Gastroesophageal sphincter (tissue), 4 donors: Measurements from ENCODE around the gene CBFA2T2. TPM values are rescaled to one million over a fixed set of nuclear protein-coding genes. Genes with fewer than 3 reads are reported as not detected.
"Not testable (repeated sequence)": the region's sequence is repeated elsewhere in the genome, so short reads cannot be mapped to it uniquely, and the experiment has no call there.

Experiments used
- ATAC-seq: fragments of 150-250 bp; one replicate; pipeline ENCODE4 v1.9.1; 2016; ENCODE audit warnings: mild to moderate bottlenecking, moderate library complexity
- H3K27ac ChIP-seq, 4 donors: fragments of 200-600 bp; sonication (generic) in 3 of 4; 1 replicate in 3 of 4; 2 replicates in 1 of 4; pipeline ENCODE4 v1.5.1; 2016 to 2019
- H3K27me3 ChIP-seq: fragments of 200-600 bp; sonication (generic); one replicate; pipeline ENCODE4 v1.5.1; 2019
- H3K36me3 ChIP-seq, 2 donors: fragments of 200-600 bp; sonication (generic); one replicate each; pipeline ENCODE4 v1.5.1; 2019; ENCODE audit warnings: control low read depth in 1 of 2
- H3K4me1 ChIP-seq, 3 donors: fragments of 200-600 bp; sonication (generic); 1 replicate in 2 of 3; 2 replicates in 1 of 3; pipeline ENCODE4 v1.5.1; 2016 to 2019; ENCODE audit warnings: control low read depth in 2 of 3
- H3K4me3 ChIP-seq, 2 donors: fragments of 200-600 bp; sonication (generic); one replicate each; pipeline ENCODE4 v1.5.1; 2019; ENCODE audit warnings: mild to moderate bottlenecking in 1 of 2, moderate library complexity in 1 of 2
- H3K9me3 ChIP-seq, 3 donors: fragments of 200-600 bp; sonication (generic); one replicate each; pipeline ENCODE4 v1.5.1; 2017 to 2019; ENCODE audit warnings: control low read depth in 2 of 3
- EP300 ChIP-seq: sonication (generic); formaldehyde crosslinking; IDR thresholded peaks from one replicate; pipeline ENCODE4 v1.6.1; 2017; ENCODE audit warnings: antibody characterized with exemption, mild to moderate bottlenecking
- POLR2A ChIP-seq, 2 donors: fragments of 450-650 bp; IDR thresholded peaks; one replicate each; pipeline ENCODE4 v1.6.1; 2017; ENCODE audit warnings: antibody characterized with exemption in 2 of 2, mild to moderate bottlenecking in 2 of 2, moderate library complexity in 1 of 2
- POLR2AphosphoS5 ChIP-seq: sonication (generic); formaldehyde crosslinking; IDR thresholded peaks from one replicate; pipeline ENCODE4 v1.6.1; 2017; ENCODE audit warnings: antibody characterized with exemption
- WGBS, 2 donors: methylation state at CpG; one replicate each; pipeline ENCODE4 v1.1.5; 2018; ENCODE audit warnings: low coverage in 1 of 2; 5-methylcytosine and 5-hydroxymethylcytosine counted together
- total RNA-seq, 4 donors: library from RNA; depleted of rRNA; stranded (reverse); fragments of >200 nt; gene quantifications; one replicate each; pipeline ENCODE4 v1.1.0, GENCODE V29; 2016
- TF ChIP-seq, protein P1 (sequence below), 4 experiments: fragments of 200-600 bp in 2 of 4; fragments of 450-650 bp in 2 of 4; sonication (generic) in 1 of 4; IDR thresholded peaks; one replicate each; pipeline ENCODE4 v1.5.1; 2017 to 2019; ENCODE audit warnings: antibody characterized with exemption in 4 of 4, mild to moderate bottlenecking in 2 of 4, moderate library complexity in 2 of 4

Gene CBFA2T2
- total RNA-seq, 4 donors from 2014 or later = 11.1 to 17.4 (median 14.2) TPM

DNA sequence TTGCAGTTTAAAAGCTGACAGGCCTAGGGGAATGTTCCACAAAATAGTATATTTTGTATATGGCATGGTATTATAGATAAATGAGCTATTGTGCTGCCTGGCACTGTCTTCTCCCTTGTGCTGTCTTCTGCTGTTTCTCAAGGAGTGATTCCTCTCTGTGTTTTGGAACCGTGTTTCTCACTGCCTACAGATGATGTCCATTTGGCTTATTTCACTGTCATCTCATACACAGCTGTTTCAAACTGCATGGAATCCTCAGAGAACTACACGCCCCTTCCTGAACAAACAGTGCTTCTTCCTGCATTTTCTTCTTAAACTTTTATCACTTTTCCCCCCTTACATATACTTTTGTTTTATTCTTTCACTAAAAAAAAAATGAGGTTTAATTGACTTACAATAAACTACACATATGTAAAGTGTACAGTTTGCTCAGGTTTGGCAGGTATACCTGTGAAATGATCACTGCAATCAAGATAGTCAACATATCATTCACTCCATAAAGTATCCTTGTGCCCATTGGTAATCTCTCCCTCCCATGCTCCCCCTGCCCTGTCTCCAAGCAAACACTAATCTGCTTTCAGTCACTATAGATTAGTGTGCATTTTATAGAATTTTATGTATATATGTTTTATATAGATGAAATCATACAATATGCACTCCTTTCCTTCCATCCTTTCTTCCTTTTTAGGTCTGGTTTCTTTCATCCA, 43.0 kb downstream of the CBFA2T2 start:
- ATAC-seq = no peak
- Histone ChIP-seq H3K4me3 (no peak overlapping the region), H3K36me3 (no peaks in the 10 kb centered on the region), H3K9me3 (no peaks in the 10 kb centered on the region), H3K27ac (peak overlapping the region in 1 of 4 donors; percentile 53), H3K27me3 (no peaks in the 10 kb centered on the region), H3K4me1 (peaks cover 0 to 50% (median 18%) of the 10 kb centered on the region in 3 donors)
- TF ChIP-seq POLR2AphosphoS5 (no peak), EP300 (no peak), POLR2A (IDR thresholded peaks at IDR 0.05) (no peak)
- TF ChIP-seq, protein P1, sequence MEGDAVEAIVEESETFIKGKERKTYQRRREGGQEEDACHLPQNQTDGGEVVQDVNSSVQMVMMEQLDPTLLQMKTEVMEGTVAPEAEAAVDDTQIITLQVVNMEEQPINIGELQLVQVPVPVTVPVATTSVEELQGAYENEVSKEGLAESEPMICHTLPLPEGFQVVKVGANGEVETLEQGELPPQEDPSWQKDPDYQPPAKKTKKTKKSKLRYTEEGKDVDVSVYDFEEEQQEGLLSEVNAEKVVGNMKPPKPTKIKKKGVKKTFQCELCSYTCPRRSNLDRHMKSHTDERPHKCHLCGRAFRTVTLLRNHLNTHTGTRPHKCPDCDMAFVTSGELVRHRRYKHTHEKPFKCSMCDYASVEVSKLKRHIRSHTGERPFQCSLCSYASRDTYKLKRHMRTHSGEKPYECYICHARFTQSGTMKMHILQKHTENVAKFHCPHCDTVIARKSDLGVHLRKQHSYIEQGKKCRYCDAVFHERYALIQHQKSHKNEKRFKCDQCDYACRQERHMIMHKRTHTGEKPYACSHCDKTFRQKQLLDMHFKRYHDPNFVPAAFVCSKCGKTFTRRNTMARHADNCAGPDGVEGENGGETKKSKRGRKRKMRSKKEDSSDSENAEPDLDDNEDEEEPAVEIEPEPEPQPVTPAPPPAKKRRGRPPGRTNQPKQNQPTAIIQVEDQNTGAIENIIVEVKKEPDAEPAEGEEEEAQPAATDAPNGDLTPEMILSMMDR (IDR thresholded peaks at IDR 0.05) = no peak
- WGBS, 2 donors = 6 to 17% methylated on average over 2 of the region's 2 CpGs

DNA sequence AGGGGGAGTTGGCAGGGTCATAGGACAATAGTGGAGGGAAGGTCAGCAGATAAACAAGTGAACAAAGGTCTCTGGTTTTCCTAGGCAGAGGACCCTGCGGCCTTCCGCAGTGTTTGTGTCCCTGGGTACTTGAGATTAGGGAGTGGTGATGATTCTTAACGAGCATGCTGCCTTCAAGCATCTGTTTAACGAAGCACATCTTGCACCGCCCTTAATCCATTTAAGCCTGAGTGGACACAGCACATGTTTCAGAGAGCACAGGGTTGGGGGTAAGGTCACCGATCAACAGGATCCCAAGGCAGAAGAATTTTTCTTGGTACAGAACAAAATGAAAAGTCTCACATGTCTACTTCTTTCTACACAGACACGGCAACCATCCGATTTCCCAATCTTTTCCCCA, 45.8 kb downstream of the CBFA2T2 start:
- H3K4me1 ChIP-seq = peaks cover 0 to 52% (median 15%) of the 10 kb centered on the region in 3 donors
- H3K4me3 ChIP-seq, H3K27me3 ChIP-seq, H3K36me3 ChIP-seq, H3K9me3 ChIP-seq, H3K27ac ChIP-seq, ATAC-seq: not testable (repeated sequence)
- 83% methylated on average over 3 of the region's 8 CpGs; no CpG with 5 or more reads in 1 of the 2 donors for WGBS, 2 donors

DNA sequence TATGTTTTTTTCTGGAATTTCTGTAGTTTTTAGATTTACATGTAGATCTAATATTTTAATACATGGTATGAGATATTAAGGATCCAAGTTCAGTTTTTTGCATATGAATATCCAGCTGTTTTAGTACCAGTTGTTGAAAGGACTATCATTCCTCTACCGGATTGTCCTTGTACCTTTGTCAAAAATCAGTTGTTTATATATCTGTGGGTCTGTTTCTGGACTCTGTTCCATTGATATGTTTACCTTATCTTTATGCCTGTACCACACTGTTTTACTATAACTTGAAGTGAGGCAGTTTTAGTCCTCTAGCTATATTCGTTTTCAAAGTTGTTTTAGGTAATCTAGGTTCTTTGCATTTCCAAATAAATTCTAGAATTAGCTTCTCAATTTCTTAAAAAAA, 47.7 kb downstream of the CBFA2T2 start:
- H3K36me3 ChIP-seq = no peaks in the 10 kb centered on the region
- WGBS, 2 donors = 20 to 27% methylated on average over 2 of the region's 2 CpGs
- no peak for ATAC-seq
- peaks cover 0 to 34% (median 3%) of the 10 kb centered on the region in 3 donors for H3K4me1 ChIP-seq
- no peaks in the 10 kb centered on the region for H3K9me3 ChIP-seq
- no peak overlapping the region for H3K4me3 ChIP-seq
- no peak overlapping the region for H3K27ac ChIP-seq
- TF ChIP-seq, protein P1 (IDR thresholded peaks at IDR 0.05) = no peak
- TF ChIP-seq POLR2AphosphoS5 (no peak), EP300 (no peak), POLR2A (IDR thresholded peaks at IDR 0.05) (no peak)
- H3K27me3 ChIP-seq = no peaks in the 10 kb centered on the region

DNA sequence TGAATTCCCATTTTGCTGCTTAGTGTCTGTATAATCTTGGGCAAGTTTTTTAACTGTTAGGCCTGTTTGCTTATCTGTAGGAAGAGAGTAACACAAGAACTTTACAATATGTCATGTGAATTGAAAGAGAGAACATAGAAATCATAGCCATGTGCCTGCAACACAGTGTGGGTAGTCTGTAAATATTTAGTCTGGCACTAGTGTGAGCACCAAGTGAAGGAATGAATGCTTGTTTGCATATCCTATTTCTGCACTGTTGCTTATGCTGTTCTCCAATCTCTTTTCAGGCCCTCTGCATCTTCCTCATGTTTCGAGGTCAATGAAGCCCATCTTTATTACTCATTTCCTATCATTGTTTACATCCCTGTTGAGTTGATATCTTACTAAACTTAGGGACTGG, 49.2 kb downstream of the CBFA2T2 start:
- Histone ChIP-seq H3K36me3 (no peaks in the 10 kb centered on the region), H3K4me1 (peaks cover 0 to 19% (median 0%) of the 10 kb centered on the region in 3 donors), H3K27ac (no peak overlapping the region), H3K9me3 (no peaks in the 10 kb centered on the region), H3K4me3 (no peak overlapping the region), H3K27me3 (no peaks in the 10 kb centered on the region)
- WGBS, 2 donors = 58 to 60% methylated on average over 1 of the region's 1 CpG
- TF ChIP-seq POLR2AphosphoS5 = no peak
- TF ChIP-seq, protein P1 (IDR thresholded peaks at IDR 0.05) = no peak
- no peak for TF ChIP-seq POLR2A (IDR thresholded peaks at IDR 0.05)
- no peak for TF ChIP-seq EP300
- ATAC-seq = no peak

DNA sequence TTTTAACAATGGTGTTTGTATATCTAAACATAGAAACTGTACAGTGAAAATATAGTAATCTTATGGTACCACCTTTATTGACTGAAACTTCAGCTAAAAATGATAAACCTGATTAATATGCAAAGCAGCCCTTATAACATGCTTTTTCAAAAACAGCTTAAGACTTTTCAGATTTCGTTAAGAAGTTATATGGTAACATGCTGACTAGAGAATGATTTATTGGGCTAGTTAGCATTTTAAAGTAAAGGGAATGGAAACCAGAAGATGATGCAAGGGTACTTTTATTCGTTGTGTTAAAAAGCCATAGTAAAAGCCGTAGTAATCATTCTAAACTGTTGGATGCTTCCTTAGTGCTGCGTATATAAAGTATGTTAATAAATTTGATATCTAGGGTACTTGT, 50.5 kb downstream of the CBFA2T2 start:
- H3K4me3 ChIP-seq = no peak overlapping the region
- TF ChIP-seq POLR2A (IDR thresholded peaks at IDR 0.05) (no peak), EP300 (no peak)
- TF ChIP-seq, protein P1 (IDR thresholded peaks at IDR 0.05) = no peak
- WGBS, 2 donors = 91 to 92% methylated on average over 4 of the region's 4 CpGs

More for the DNA sequence above, 50.5 kb downstream of the CBFA2T2 start:
- H3K36me3 ChIP-seq = no peaks in the 10 kb centered on the region
- H3K27ac ChIP-seq = no peak overlapping the region
- H3K4me1 ChIP-seq = peaks cover 0 to 19% (median 0%) of the 10 kb centered on the region in 3 donors
- ATAC-seq = no peak
- H3K9me3 ChIP-seq = no peaks in the 10 kb centered on the region
- H3K27me3 ChIP-seq = no peaks in the 10 kb centered on the region
